ENCODE data around the gene TTLL9.
"Not testable (repeated sequence)": the region's sequence is repeated elsewhere in the genome, so short reads cannot be mapped to it uniquely, and the experiment has no call there.

The TTLL9 gene

DNA sequence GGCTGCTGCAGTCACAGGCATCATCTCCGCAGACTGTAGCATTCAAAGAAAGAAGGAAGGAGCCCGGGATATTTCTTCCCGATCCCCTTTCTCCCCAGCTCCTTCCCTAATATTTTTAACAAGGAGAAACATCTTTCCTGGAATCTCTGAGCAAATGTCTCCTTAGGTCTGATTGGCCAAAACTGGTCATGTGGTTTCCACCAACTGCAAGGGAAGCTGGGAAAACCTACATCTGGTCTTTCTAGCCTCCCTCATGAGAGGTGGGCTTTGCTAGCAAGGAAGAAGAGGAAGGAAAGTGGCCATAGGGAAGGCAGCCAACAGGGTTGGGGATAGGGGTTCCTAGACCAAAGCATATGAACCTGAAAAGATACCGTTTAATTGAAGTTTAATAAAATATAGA is 46.3 kb downstream of the TTLL9 start:
- Histone ChIP-seq H3K4me3 (ENCODE audit: low read depth in 1 of 2, low read length in 2 of 2) (no peak overlapping the region), H3K36me3 (ENCODE audit: insufficient read depth, low read length) (no peaks in the 10 kb centered on the region), H3K27me3 (ENCODE audit: control insufficient read depth in 1 of 2, insufficient read depth in 2 of 2, low read length in 2 of 2) (no peaks in the 10 kb centered on the region), H3K9me3 (ENCODE audit: low read length) (no peaks in the 10 kb centered on the region), H3K27ac (ENCODE audit: low read depth, low read length) (no peak overlapping the region), H3K9ac (ENCODE audit: low read length) (no peak overlapping the region), H3K4me1 (ENCODE audit: insufficient read depth, low read length) (no peaks in the 10 kb centered on the region)

GRCh38 chr20:31917962-31918412 is 47.6 kb downstream of the TTLL9 start:
- not testable (repeated sequence) for H3K4me1 ChIP-seq (ENCODE audit: insufficient read depth, low read length); H3K9me3 ChIP-seq (ENCODE audit: low read length); H3K9ac ChIP-seq (ENCODE audit: low read length); H3K4me3 ChIP-seq (ENCODE audit: low read depth in 1 of 2, low read length in 2 of 2); H3K36me3 ChIP-seq (ENCODE audit: insufficient read depth, low read length); H3K27ac ChIP-seq (ENCODE audit: low read depth, low read length); H3K27me3 ChIP-seq (ENCODE audit: control insufficient read depth in 1 of 2, insufficient read depth in 2 of 2, low read length in 2 of 2)

DNA sequence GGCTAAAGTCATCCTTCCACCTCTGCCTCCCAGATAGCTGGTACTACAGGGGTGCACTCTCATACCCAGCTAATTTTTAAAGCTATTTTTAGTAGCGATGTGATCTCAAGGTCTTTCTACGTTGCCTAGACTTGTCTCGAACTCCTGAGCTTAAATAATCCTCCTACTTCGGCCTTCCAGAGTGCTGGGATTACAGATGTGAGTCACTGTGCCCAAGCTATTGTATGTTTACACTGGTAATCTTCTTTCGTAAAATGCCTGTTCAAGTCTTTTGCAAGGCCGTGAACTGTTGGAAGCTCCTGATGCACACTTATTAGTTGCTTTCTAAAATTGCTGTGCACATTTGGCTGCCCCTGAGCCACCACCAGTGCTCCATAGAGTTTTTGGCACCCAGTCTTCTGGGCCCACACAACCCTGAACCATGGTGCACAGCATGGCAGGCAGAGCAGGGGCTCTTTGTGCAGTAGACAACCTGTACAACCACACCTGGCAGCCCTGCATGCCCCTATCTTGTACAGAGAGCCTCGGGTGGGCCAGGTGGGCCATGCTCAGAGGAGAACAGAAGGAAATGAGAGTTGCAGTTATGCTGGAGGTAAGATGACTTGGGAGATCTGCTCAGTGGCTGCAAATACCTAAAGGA is 48.2 kb downstream of the TTLL9 start:
- Histone ChIP-seq H3K4me3 (ENCODE audit: low read depth in 1 of 2, low read length in 2 of 2) (no peak overlapping the region), H3K9ac (ENCODE audit: low read length) (no peak overlapping the region), H3K36me3 (ENCODE audit: insufficient read depth, low read length) (no peaks in the 10 kb centered on the region), H3K4me1 (ENCODE audit: insufficient read depth, low read length) (no peaks in the 10 kb centered on the region), H3K27ac (ENCODE audit: low read depth, low read length) (no peak overlapping the region), H3K27me3 (ENCODE audit: control insufficient read depth in 1 of 2, insufficient read depth in 2 of 2, low read length in 2 of 2) (no peaks in the 10 kb centered on the region), H3K9me3 (ENCODE audit: low read length) (no peaks in the 10 kb centered on the region)

GRCh38 chr20:31919410-31920155 is 49.1 kb downstream of the TTLL9 start:
- no peaks in the 10 kb centered on the region for H3K4me1 ChIP-seq (ENCODE audit: insufficient read depth, low read length)
- no peak overlapping the region for H3K9ac ChIP-seq (ENCODE audit: low read length)
- no peaks in the 10 kb centered on the region for H3K9me3 ChIP-seq (ENCODE audit: low read length)
- peaks cover 0 to 7% of the 10 kb centered on the region in 2 donors for H3K27me3 ChIP-seq (ENCODE audit: control insufficient read depth in 1 of 2, insufficient read depth in 2 of 2, low read length in 2 of 2)
- no peak overlapping the region for H3K27ac ChIP-seq (ENCODE audit: low read depth, low read length)
- no peaks in the 10 kb centered on the region for H3K36me3 ChIP-seq (ENCODE audit: insufficient read depth, low read length)
- H3K4me3 ChIP-seq (ENCODE audit: low read depth in 1 of 2, low read length in 2 of 2) = no peak overlapping the region

DNA sequence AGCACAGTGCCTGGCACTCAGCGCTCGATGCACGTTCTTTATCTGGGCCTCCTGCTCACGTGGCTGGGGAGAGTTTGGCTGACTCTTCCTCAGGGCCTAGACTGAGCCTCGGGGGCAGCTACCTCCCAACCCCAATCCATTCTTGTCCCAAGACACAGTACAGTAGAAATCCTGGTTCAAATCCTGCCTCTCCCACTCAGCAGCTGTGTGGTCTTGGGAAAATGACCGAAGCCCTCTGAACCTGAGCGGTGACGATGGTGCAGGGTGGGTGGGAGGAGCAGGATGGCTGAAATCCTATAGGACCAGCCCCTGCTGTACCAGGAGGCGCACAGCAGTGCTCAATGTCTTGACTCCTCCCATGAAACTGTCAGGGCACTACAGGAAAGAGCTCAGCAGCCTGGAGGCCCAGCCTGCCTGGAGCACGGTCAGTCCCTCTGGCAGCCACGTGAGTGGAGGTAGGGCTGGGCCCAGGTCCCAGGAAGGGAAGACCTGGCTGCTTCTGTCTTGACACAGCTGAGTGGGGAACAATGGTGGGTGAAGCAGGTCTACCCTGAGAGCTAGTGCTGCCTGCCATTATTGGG is 49.9 kb downstream of the TTLL9 start:
- Histone ChIP-seq H3K27me3 (ENCODE audit: control insufficient read depth in 1 of 2, insufficient read depth in 2 of 2, low read length in 2 of 2) (peaks cover 0 to 7% of the 10 kb centered on the region in 2 donors), H3K9me3 (ENCODE audit: low read length) (no peaks in the 10 kb centered on the region), H3K4me3 (ENCODE audit: low read depth in 1 of 2, low read length in 2 of 2) (no peak overlapping the region), H3K4me1 (ENCODE audit: insufficient read depth, low read length) (no peaks in the 10 kb centered on the region), H3K9ac (ENCODE audit: low read length) (no peak overlapping the region), H3K27ac (ENCODE audit: low read depth, low read length) (no peak overlapping the region), H3K36me3 (ENCODE audit: insufficient read depth, low read length) (no peaks in the 10 kb centered on the region)

DNA sequence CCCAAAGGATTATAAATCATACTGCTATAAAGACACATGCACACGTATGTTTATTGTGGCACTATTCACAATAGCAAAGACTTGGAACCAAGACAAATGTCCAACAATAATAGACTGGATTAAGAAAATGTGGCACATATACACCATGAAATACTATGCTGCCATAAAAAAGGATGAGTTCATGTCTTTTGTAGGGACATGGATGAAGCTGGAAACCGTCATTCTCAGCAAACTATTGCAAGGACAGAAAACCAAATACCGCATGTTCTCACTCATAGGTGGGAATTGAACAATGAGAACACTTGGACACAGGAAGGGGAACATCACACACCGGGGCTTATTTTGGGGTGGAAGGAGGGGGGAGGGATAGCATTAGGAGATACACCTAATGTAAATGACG is 51.0 kb downstream of the TTLL9 start:
- not testable (repeated sequence) for H3K27ac ChIP-seq (ENCODE audit: low read depth, low read length); H3K36me3 ChIP-seq (ENCODE audit: insufficient read depth, low read length); H3K9ac ChIP-seq (ENCODE audit: low read length); H3K27me3 ChIP-seq (ENCODE audit: control insufficient read depth in 1 of 2, insufficient read depth in 2 of 2, low read length in 2 of 2); H3K4me3 ChIP-seq (ENCODE audit: low read depth in 1 of 2, low read length in 2 of 2); H3K9me3 ChIP-seq (ENCODE audit: low read length); H3K4me1 ChIP-seq (ENCODE audit: insufficient read depth, low read length)

GRCh38 chr20:31922181-31922580 is 51.7 kb downstream of the TTLL9 start:
- Histone ChIP-seq H3K9ac (ENCODE audit: low read length) (no peak overlapping the region), H3K36me3 (ENCODE audit: insufficient read depth, low read length) (no peaks in the 10 kb centered on the region), H3K4me1 (ENCODE audit: insufficient read depth, low read length) (no peaks in the 10 kb centered on the region), H3K9me3 (ENCODE audit: low read length) (no peaks in the 10 kb centered on the region), H3K27me3 (ENCODE audit: control insufficient read depth in 1 of 2, insufficient read depth in 2 of 2, low read length in 2 of 2) (peaks cover 0 to 7% of the 10 kb centered on the region in 2 donors), H3K4me3 (ENCODE audit: low read depth in 1 of 2, low read length in 2 of 2) (no peak overlapping the region), H3K27ac (ENCODE audit: low read depth, low read length) (no peak overlapping the region)

- no peak overlapping the region for H3K4me3 ChIP-seq (ENCODE audit: low read depth in 1 of 2, low read length in 2 of 2)
- no peaks in the 10 kb centered on the region for H3K4me1 ChIP-seq (ENCODE audit: insufficient read depth, low read length)
- H3K27me3 ChIP-seq (ENCODE audit: control insufficient read depth in 1 of 2, insufficient read depth in 2 of 2, low read length in 2 of 2) = peaks cover 0 to 7% of the 10 kb centered on the region in 2 donors
- H3K36me3 ChIP-seq (ENCODE audit: insufficient read depth, low read length) = no peaks in the 10 kb centered on the region
- no peaks in the 10 kb centered on the region for H3K9me3 ChIP-seq (ENCODE audit: low read length)
- no peak overlapping the region for H3K27ac ChIP-seq (ENCODE audit: low read depth, low read length)
- no peak overlapping the region for H3K9ac ChIP-seq (ENCODE audit: low read length)
Measured at GRCh38 chr20:31922588-31922987, 52.2 kb downstream of the TTLL9 start.

GRCh38 chr20:31923388-31924331 is 53.2 kb downstream of the TTLL9 start:
- Histone ChIP-seq H3K4me1 (ENCODE audit: insufficient read depth, low read length) (no peaks in the 10 kb centered on the region), H3K9me3 (ENCODE audit: low read length) (no peaks in the 10 kb centered on the region), H3K9ac (ENCODE audit: low read length) (no peak overlapping the region), H3K36me3 (ENCODE audit: insufficient read depth, low read length) (no peaks in the 10 kb centered on the region), H3K4me3 (ENCODE audit: low read depth in 1 of 2, low read length in 2 of 2) (no peak overlapping the region), H3K27me3 (ENCODE audit: control insufficient read depth in 1 of 2, insufficient read depth in 2 of 2, low read length in 2 of 2) (peaks cover 0 to 7% of the 10 kb centered on the region in 2 donors), H3K27ac (ENCODE audit: low read depth, low read length) (no peak overlapping the region)

DNA sequence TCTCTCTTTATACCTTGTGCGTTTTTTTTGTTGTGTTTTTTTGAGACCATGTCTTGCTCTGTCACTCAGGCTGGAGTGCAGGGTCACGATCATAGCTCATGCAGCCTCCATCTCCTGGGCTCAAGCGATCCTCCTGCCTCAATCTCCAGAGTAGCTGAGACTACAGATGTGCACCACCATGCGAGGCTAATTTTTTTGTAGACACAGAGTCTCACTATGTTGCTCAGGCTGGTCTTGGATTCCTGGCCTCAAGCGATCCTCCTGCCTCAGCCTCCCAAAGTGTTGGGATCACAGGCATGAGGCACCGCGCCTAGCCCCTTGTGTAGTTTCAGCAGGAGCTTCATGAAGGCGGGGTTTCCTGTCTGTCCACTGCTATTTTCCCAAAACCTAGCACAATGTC is 54.1 kb downstream of the TTLL9 start:
- Histone ChIP-seq H3K27ac (ENCODE audit: low read depth, low read length) (no peak overlapping the region), H3K4me1 (ENCODE audit: insufficient read depth, low read length) (no peaks in the 10 kb centered on the region), H3K9me3 (ENCODE audit: low read length) (no peaks in the 10 kb centered on the region), H3K36me3 (ENCODE audit: insufficient read depth, low read length) (no peaks in the 10 kb centered on the region), H3K9ac (ENCODE audit: low read length) (no peak overlapping the region), H3K4me3 (ENCODE audit: low read depth in 1 of 2, low read length in 2 of 2) (no peak overlapping the region), H3K27me3 (ENCODE audit: control insufficient read depth in 1 of 2, insufficient read depth in 2 of 2, low read length in 2 of 2) (peaks cover 0 to 7% of the 10 kb centered on the region in 2 donors)

- H3K27me3 ChIP-seq (ENCODE audit: control insufficient read depth in 1 of 2, insufficient read depth in 2 of 2, low read length in 2 of 2) = peaks cover 0 to 7% of the 10 kb centered on the region in 2 donors
- H3K9me3 ChIP-seq (ENCODE audit: low read length) = no peaks in the 10 kb centered on the region
- H3K36me3 ChIP-seq (ENCODE audit: insufficient read depth, low read length) = no peaks in the 10 kb centered on the region
- H3K9ac ChIP-seq (ENCODE audit: low read length) = no peak overlapping the region
- no peaks in the 10 kb centered on the region for H3K4me1 ChIP-seq (ENCODE audit: insufficient read depth, low read length)
- no peak overlapping the region for H3K27ac ChIP-seq (ENCODE audit: low read depth, low read length)
- no peak overlapping the region for H3K4me3 ChIP-seq (ENCODE audit: low read depth in 1 of 2, low read length in 2 of 2)
Measured at GRCh38 chr20:31925631-31926030, 55.2 kb downstream of the TTLL9 start.

Measured in muscle layer of colon (tissue), 2 donors.